Measurements from ENCODE around the gene ZFR2.

DNA sequence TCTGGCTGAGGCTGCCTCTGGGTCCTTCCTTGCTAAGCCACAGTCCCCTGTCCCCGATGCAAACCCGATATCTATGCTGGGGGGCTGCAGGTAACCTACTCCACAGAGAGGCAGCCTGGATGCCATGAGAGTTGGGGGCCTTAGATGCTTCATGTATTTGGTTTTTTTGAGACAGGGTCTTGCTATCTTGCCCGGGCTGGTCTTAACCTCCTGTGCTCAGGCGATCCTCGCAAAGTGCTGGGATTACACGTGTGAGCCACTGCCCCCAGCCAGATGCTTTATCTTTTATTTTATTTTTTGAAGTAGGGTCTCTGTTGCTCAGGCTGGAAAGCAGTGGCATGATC is 13.2 kb upstream of the ZFR2 start:
- TF ChIP-seq, protein P1, sequence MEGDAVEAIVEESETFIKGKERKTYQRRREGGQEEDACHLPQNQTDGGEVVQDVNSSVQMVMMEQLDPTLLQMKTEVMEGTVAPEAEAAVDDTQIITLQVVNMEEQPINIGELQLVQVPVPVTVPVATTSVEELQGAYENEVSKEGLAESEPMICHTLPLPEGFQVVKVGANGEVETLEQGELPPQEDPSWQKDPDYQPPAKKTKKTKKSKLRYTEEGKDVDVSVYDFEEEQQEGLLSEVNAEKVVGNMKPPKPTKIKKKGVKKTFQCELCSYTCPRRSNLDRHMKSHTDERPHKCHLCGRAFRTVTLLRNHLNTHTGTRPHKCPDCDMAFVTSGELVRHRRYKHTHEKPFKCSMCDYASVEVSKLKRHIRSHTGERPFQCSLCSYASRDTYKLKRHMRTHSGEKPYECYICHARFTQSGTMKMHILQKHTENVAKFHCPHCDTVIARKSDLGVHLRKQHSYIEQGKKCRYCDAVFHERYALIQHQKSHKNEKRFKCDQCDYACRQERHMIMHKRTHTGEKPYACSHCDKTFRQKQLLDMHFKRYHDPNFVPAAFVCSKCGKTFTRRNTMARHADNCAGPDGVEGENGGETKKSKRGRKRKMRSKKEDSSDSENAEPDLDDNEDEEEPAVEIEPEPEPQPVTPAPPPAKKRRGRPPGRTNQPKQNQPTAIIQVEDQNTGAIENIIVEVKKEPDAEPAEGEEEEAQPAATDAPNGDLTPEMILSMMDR (conservative IDR thresholded peaks at IDR 0.05; ENCODE audit: low read depth, low read length), result no peak
- no peak for TF ChIP-seq EZH2 (IDR thresholded peaks at IDR 0.05; ENCODE audit: borderline replicate concordance, low read depth, low read length, poor library complexity, severe bottlenecking)
